Measurements from ENCODE around the gene RGS11. TPM values are rescaled to one million over a fixed set of nuclear protein-coding genes. Genes with fewer than 3 reads are reported as not detected.
A peak's percentile ranks its signal among the peaks of the same experiment; 100 is the strongest.

Gene RGS11
- total and polyA plus RNA-seq, 9 of the 15 experiments (the other 6 are each of a cell fraction or from before 2014, with no cell fraction given): not detected

GRCh38 chr16:280552-280951 lies 4.8 kb upstream of the RGS11 start, which contains the start of gene ARHGDIG:
ARHGDIG (plus strand) TSS chr16:280591; CDS start chr16:280681, 90 bp downstream.
- peak; percentile 48 for ATAC-seq
- peaks cover 0 to 63% of the 10 kb centered on the region in 2 experiments; a peak in 2 of 5 replicates for H3K4me1 ChIP-seq (replicated peaks in 1 of 2; ENCODE audit: control insufficient read depth in 2 of 2, insufficient read depth in 2 of 2, low read length in 2 of 2)
- no peak for FAIRE-seq
- intact Hi-C loops (cut with micrococcal nuclease): no loop called here
- H3K4me2 ChIP-seq (ENCODE audit: insufficient read depth, low read length): no peak within 1 kb of the TSS
- no peaks in the 10 kb centered on the region for H4K20me1 ChIP-seq (replicated peaks; ENCODE audit: control insufficient read depth, insufficient read depth, low read length)
- H3K9me1 ChIP-seq (ENCODE audit: control insufficient read depth, insufficient read depth, low read length): no peaks in the 10 kb centered on the region
- 0% methylated on average over 13 of the region's 54 CpGs for WGBS (ENCODE audit: insufficient coverage, low coverage, missing lambda C conversion rate)
- DNase-seq (ENCODE audit: extremely low read depth in 1 of 4, low spot score in 3 of 4): peak in 3 of 4 experiments; percentile 52 to 77 (median 73)
- H3K36me3 ChIP-seq (ENCODE audit: control insufficient read depth, insufficient read depth, low read length): no peaks in the 10 kb centered on the region
- in situ Hi-C loops (cut with MboI): no loop called here
- no peaks in the 10 kb centered on the region for H3K9me3 ChIP-seq (replicated peaks; ENCODE audit: control insufficient read depth, insufficient read depth, low read depth, low read length)
- H3K4me3 ChIP-seq: peak within 1 kb of the TSS; percentile 42
- no peaks in the 10 kb centered on the region for H3K79me2 ChIP-seq (ENCODE audit: control insufficient read depth, insufficient read depth, low read length)
- CTCF ChIA-PET (ENCODE audit: low intra/inter-chr PET ratio): no interaction called here
- POLR2A ChIA-PET: no interaction called here
- no TSS peak for BruUV-seq (replicated peaks)
- TF ChIP-seq MYBL2 (IDR thresholded peaks at IDR 0.05; ENCODE audit: low read depth): no peak
- no peak for TF ChIP-seq MYBL2 (CRISPR knock-in tag; IDR thresholded peaks at IDR 0.05; ENCODE audit: borderline replicate concordance)
- TF ChIP-seq ZFX (CRISPR knock-in tag; IDR thresholded peaks at IDR 0.05): peak; percentile 45
- TF ChIP-seq IFI16 (CRISPR knock-in tag; IDR thresholded peaks at IDR 0.05): no peak
- 0 out of 4 replicates have a peak, but pooled peaks of 1 of the 2 experiments have one; percentile 25 for TF ChIP-seq UBTF (IDR thresholded peaks at IDR 0.05; ENCODE audit: borderline replicate concordance in 1 of 2, low read depth in 2 of 2, low read length in 2 of 2)
- no peak for TF ChIP-seq FOXK2 (conservative IDR thresholded peaks at IDR 0.05 in 1 of 2, IDR thresholded peaks at IDR 0.05 in 1 of 2; ENCODE audit: low read depth in 2 of 2)
- no peak for TF ChIP-seq HNRNPH1 (optimal IDR thresholded peaks at IDR 0.05; ENCODE audit: low read depth, low read length)
- TF ChIP-seq PHF8 (IDR thresholded peaks at IDR 0.05; ENCODE audit: borderline replicate concordance, low read length): peak; percentile 35; the same call in 1 of the 2 replicates
- TF ChIP-seq RB1 (IDR thresholded peaks at IDR 0.05; ENCODE audit: low read depth): 0 out of 2 replicates have a peak, but pooled peaks have one; percentile 11
- peak; percentile 11 for TF ChIP-seq PCBP1 (IDR thresholded peaks at IDR 0.05; ENCODE audit: low read depth, low read length, poor library complexity, severe bottlenecking)
- no peak for TF ChIP-seq ZNF778 (CRISPR knock-in tag; IDR thresholded peaks at IDR 0.05)
- TF ChIP-seq YY1 (IDR thresholded peaks at IDR 0.05; ENCODE audit: borderline replicate concordance in 1 of 3, control insufficient read depth in 1 of 3, extremely low read depth in 1 of 3, insufficient read depth in 3 of 3, insufficient read length in 1 of 3, insufficient replicate concordance in 2 of 3, low read depth in 1 of 3, low read length in 2 of 3): peak in 1 of 3 experiments; percentile 20
- no peak for TF ChIP-seq CHAMP1 (IDR thresholded peaks at IDR 0.05)
- no peak within 1 kb of the TSS for H3K27ac ChIP-seq (ENCODE audit: extremely low read depth, low read depth, low read length)
- no peaks in the 10 kb centered on the region for H3K27me3 ChIP-seq (ENCODE audit: control insufficient read depth in 2 of 2, insufficient read depth in 2 of 2, low read length in 2 of 2)
- peak within 1 kb of the TSS; percentile 30 to 88; a peak in 3 of 4 replicates for H3K9ac ChIP-seq (ENCODE audit: insufficient read depth in 1 of 2, low read depth in 2 of 2, low read length in 2 of 2)
- H2AFZ ChIP-seq (ENCODE audit: low read depth, low read length): peak within 1 kb of the TSS; percentile 68; the same call in 1 of the 2 replicates
